COLO668 (cell line): ENCODE results near the gene ACP5.
"Not testable (repeated sequence)": the region's sequence is repeated elsewhere in the genome, so short reads cannot be mapped to it uniquely, and the experiment has no call there.

Experiments
- DNase-seq: peaks from one replicate; lab custom pipeline; 2025; ENCODE audit not compliant: unreplicated experiment; lab: John Stamatoyannopoulos, UW

The ACP5 gene

DNA sequence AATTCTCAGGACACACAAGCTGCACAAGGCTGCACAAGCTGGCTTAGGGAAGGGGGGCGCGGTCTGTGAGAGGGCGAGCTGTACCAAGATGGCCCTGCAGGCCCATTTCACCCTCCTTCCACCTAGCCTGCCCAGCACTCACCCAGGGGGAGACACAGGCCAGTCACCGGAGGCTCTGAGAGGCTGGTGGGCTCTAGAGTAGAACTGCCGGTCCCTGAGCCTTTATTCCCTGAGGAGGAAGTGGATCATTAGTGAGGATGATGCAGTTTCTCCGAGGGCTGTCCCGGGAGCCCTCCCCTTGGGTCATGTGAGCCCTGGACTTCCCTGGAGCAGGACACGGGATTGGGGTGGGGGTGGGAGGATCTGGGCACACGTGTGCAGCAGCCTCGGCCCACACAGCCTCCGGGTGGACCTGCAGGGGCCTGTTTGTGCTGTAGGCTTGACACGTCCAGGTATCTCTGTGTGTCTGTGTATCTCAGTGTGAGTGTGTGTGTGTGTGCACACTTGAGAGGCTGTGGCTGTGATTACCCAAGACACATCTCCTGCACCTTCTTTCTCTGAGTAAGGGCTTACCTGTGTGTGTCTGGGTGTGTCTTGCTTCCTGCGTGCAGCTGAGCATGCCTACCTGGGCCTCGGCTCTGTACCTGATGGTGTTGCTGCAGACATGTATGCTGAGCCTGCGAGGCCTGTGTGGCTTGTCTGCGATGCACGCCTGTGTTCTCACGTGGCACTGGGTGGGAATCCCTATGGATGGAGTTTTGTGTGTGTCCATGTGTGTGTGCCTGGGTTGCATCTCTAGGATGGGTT is at the start of gene ACP5:
Gene ACP5, minus strand, starts transcription at position 195 of the 807 bp plus-strand sequence. CDS start 328 bp downstream, outside the sequence.
- no peak for DNase-seq

DNA sequence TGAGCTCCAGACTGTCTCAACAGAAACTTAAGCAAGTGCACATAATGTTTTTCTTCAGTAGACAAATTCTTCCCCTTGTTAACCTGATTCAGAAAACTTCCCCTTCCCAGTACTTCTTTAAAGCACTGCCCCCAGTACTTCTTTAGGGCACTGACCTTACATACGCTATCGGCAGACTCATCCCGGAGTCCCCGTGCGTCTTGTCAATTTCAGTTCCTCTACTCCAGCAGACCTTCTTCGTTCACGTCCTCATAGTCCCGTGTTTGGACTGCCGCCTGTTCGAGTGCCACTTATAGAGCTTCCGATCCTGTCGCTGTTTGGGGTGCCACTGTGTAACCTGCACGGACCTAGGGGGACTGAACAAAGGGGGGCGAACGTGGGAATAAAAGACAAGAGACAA is 48.8 kb upstream of the ACP5 start:
- no peak for DNase-seq

DNA sequence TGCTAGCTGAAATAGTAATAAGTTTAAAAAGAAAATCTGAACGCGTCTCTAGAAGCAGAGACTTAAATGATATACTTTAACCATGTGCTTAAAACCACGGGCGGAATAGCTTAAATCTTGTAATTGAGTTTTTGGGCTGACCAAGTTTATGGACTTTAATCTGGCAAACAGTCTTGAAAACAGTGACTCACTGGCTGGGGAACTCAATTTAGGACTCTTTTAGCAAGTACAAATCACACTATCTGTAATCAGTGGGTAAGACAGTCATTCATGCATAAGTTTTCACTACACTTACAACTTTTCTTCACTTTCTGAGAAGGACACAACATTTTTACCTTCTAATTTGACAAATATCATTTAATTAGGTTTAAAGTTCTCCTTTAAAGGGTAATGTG is 46.6 kb upstream of the ACP5 start:
- no peak for DNase-seq

DNA sequence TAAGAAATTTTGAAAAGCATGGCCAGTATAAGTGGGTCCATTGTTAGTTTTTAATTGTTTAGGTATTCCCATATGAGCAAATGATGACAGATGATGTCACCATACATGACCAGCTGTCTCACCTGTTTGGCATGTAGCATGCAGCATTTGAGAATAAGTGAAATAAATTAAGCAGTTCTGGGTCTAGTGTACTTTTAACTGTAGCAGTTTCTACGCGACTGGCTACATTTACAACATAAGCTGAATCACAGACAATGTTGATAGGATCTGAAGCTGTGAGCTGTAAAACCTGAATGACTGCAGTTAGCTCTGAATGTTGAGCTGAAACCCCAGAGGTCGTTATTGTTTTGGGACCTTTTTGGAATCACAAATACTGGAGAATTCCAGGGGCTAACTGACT is 45.0 kb upstream of the ACP5 start:
- DNase-seq, result not testable (repeated sequence)

DNA sequence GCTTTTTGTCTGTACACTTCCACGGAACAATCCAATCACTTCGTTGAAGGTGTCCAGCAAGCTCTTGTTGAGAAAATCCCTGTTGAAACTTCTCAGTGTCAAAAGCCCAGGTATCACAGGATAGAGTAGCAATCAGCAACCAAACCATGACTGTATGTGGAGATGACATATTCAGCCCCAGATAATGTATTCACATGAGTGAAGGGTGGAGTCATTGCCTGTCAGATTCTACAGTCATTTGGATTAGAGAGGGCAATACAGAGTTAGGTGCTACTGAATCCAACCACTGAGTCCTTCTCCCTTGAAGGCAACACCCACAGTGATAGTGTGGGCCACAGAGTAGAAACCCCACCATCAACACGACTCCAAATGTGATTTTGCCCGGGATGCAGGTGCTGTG is 43.1 kb upstream of the ACP5 start:
- DNase-seq, result no peak

DNA sequence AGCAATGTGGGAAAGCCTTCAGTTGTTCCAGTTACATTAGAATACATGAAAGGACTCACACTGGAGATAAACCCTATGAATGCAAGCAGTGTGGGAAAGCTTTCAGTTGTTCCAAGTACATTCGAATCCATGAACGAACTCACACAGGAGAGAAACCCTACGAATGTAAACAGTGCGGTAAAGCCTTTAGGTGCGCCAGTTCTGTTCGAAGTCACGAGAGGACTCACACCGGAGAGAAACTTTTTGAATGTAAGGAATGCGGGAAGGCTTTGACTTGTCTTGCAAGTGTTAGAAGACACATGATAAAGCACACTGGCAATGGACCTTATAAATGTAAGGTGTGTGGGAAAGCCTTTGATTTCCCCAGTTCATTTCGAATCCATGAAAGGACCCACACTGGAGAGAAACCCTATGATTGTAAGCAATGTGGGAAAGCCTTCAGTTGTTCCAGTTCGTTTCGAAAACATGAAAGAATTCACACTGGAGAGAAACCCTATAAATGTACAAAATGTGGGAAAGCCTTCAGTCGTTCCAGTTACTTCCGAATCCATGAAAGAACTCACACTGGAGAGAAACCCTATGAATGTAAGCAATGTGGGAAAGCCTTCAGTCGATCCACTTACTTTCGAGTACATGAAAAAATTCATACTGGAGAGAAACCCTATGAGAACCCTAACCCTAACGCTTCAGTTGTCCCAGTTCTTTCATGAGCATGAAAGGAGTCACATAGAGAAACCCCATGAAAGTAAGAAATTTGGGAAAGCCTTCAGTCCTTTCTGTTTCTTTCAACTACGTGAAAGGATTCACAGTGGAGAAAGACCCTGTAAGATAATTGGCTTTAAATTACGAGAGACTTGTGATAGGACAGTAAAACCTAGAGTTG is 40.0 kb upstream of the ACP5 start:
- DNase-seq, result no peak

DNA sequence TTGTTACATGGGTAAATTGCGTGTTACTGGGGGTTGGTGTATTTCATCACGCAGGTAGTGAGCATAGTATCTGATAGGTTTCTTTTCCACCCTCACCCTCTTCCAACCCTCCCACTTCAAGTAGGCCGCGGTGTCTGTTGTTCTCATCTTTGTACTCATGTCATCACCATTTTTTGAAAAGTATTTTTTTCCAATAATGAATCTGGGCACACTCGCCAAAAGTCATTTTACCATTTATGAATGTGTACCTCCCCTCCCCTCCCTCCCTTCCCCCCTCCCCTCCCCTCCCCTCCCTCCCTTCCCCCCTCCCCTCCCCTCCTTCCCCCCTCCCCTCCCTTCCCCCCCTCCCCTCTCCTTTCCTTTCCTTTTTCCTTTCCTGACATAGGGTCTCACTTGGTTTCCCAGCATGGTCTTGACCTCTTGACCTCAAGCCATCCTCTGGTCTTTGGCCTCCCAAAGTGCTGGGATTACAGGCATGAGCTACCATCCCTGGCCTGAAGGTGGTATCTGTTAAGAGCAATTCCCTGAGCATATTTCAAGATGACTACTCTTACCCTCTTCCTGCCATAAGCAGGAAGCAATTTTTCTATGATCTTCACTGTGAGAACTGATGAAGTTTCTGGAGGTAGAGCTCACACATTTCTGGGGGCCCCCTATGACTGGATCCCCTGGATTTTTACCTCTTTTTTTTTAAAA is 35.5 kb upstream of the ACP5 start:
- DNase-seq, result no peak

GRCh38 chr19:11611730-11612129 is 34.3 kb upstream of the ACP5 start:
- DNase-seq, result no peak

DNA sequence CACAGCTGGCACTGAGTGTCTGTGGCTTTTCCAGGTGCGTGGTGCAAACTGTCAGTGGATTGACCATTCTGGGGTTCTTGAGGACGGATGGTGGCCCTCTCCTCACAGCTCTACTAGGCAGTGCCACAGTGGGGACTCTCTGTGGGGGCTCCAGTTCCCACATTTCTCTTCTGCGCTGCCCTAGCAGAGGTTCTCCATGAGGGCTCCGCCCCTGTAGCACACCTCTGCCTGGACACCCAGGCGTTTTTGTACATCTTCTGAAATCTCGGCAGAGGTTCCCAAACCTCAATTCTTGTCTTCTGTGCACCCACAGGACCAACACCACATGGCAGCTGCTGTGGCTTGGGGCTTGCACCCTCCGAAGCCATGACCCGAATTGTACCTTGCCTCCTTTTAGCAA is 29.0 kb upstream of the ACP5 start:
- DNase-seq, result no peak

GRCh38 chr19:11599704-11600103 is 22.3 kb upstream of the ACP5 start:
- not testable (repeated sequence) for DNase-seq

- DNase-seq, result no peak
Measured at GRCh38 chr19:11598746-11599145, 21.3 kb upstream of the ACP5 start.

DNA sequence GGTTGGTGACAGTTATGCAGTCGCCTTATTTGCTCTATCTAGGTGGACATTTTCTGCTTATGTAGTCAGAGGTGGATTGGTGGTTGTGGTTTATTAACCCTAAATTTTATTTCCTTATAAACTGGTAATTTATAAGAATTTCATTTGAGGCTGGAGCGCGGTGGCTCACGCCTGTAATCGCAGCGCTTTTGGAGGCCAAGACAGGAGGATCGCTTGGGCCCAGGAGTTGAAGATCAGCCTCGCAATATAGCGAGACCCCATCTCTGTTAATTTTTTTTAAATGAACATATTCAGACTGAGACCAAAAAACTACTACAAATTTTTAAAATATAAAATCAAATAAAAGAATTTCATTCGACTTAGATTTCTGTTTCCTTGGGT is 20.6 kb upstream of the ACP5 start:
- DNase-seq, result no peak

DNA sequence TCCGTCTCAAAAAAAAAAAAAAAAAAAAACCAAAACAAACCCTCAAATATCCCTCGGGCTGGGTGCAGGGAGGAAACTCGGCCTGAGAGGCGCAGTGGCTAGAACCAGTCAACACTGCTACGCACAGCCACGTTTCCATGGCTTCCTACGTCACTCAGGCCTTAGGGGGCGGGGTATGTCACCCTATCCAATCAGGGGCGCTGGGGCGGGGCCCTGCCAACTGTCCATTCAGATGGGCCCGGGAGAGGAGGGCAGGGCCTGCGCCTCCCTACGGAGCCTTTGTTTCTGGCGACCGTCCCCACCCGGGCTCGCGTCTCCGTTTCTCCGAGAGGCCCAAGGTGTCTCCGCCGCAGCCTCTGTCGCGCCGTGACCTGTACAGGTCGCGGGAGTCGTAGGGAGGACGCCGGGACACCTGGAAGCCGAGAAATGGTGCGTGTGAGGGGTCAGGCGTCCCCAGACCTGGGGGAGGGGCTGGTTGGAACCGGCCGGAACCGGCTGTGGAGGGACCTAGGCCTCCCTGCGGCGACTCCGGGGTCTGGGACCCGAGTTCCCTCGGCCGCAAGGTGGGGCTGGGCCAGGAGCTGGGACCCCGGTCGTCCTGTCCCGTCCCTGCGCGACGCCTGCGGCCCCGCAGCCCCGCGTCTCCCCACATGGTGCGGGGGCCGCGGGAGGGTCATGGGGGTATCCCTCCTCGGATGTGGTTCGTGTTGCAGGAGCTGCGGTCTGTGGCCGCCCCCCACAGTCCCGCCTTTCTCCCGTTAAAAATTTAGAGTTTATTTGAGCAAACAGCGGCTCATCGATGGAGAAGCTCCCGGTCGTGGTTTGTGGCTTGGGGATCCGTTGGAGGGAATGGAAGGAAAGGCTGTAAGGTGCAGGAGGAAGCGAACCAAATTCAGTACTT is 20.0 kb upstream of the ACP5 start, which contains the start of gene ZNF627:
Gene ZNF627, plus strand, starts transcription at position 282 of the 901 bp plus-strand sequence. Its CDS starts 145 bp downstream, at position 427.
- DNase-seq, result peak; percentile 98

DNA sequence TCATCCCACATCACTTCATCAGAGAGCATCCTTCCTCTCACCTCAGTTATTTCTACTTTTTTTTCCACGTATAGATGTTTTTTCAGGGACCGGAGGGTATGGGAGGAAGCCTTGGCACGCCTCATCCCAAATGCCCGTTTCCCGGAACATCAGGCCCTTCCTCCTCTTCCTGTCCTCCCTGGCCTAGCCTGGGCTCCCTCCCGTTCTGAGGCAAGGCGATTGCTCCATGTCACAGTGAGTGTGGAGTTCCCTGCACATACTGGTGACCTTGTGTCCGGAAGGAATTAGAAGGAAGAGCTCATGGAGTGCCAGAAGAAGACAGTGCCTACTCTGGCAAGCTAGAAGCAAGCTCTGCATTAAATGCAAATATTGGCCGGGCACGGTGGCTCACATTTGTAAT is 18.7 kb upstream of the ACP5 start:
- DNase-seq, result no peak

GRCh38 chr19:11594084-11594483 is 16.6 kb upstream of the ACP5 start:
- DNase-seq, result no peak

- peak; percentile 11 for DNase-seq
Measured at GRCh38 chr19:11587975-11588631, 10.7 kb upstream of the ACP5 start.

DNA sequence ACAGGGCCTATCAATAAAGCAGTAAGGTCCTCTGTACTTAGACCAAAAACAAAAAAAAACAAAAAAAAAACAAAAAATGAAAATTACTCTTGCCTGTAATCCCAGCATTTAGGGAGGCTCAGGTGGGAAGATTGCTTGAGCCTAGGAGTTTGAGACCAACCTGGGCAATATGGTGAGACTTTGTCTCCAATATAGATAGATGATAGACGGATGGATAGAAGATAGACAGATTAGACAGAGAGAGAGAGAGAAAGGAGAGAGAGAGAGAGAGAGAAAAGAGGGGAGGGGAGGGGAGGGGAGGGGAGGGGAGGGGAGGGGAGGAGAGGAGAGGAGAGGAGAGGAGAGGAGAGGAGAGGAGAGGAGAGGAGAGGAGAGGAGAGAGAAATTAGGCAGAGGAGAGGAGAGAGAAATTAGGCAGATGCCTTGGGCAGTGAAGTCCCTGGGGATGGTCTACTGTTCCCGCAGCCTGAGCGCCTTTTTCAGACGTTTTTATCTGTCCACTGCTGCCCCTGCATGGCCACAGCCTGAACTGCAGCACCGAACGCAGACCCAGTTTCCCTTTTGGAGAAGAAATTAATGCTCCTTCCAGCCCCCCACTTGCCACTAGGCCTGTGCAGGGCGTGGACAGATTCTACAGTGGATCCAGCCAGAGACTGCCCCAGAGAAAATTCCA is 10.0 kb upstream of the ACP5 start:
- peak; percentile 68 for DNase-seq

- DNase-seq, result no peak
Measured at GRCh38 chr19:11586331-11586730, 8.9 kb upstream of the ACP5 start.

DNA sequence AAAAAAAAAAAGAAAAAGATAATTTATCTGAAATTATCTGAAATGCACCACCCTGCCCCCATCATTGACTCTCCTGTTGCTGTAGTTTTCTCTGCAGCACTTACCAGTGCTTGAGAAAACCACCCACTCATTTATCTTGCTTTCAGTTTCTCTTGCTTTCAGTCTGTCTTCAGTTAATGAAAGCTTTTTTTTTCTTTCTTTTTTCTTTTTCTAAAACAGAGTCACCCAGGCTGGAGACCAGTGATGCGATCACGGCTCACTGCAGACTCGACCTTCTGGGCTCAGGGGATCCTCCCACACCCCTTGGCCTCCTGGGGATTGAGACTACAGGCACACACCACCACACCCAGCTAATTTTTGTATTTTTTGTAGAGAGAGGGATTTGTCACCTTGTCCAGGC is 4.3 kb upstream of the ACP5 start:
- no peak for DNase-seq
